ENCODE data around the gene ACO2.

- no peak for TF ChIP-seq EP300 (IDR thresholded peaks at IDR 0.05)
- no peak for TF ChIP-seq CTCF (IDR thresholded peaks at IDR 0.05)
- TF ChIP-seq POLR2A (IDR thresholded peaks at IDR 0.05) = no peak
Measured at GRCh38 chr22:41555325-41555982, 86.5 kb downstream of the ACO2 start.

All from tibial nerve (tissue), 4 donors.